HepG2 (cell line): ENCODE measurements around the gene ADCY9. TPM values are rescaled to one million over a fixed set of nuclear protein-coding genes. Genes with fewer than 3 reads are reported as not detected.

Source experiments
- ATAC-seq: fragments of 200-7000 bp; cut with Tn5 transposase; 3 replicates; pipeline ENCODE4 v1.9.1; 2020; ENCODE audit warnings: mild to moderate bottlenecking, moderate library complexity
- BruUV-seq: library from RNA; stranded (reverse); fragments of 400-500 nt; replicated peaks from 2 replicates; lab custom pipeline; 2021; lab: Mats Ljungman, UMichigan
- CTCF ChIA-PET: fragments of 300-600 bp; formaldehyde crosslinking; extraction: SDS; loops from one replicate; lab custom pipeline; 2021; ENCODE audit warnings: low total read pairs, inconsistent platforms, low intra/inter-chr PET ratio; lab: Yijun Ruan, JAX
- POLR2A ChIA-PET: fragments of 350-600 bp; sonication (Branson Sonifier 250); formaldehyde crosslinking; loops from one replicate; lab custom pipeline; 2020; ENCODE audit warnings: antibody characterized with exemption, inconsistent platforms; lab: Yijun Ruan, JAX
- DNase-seq: peaks from one replicate; pipeline ENCODE4 v3.0.0-alpha.2; 2015; ENCODE audit warnings: low spot score
- FAIRE-seq: peaks from 3 replicates; lab custom pipeline; 2011; peaks lifted over from hg19 to GRCh38; lab: Jason Lieb, UNC
- H2AFZ ChIP-seq: one replicate; pipeline ENCODE4 v1.6.1; 2011; ENCODE audit warnings: low read length, inconsistent platforms
- H3K27ac ChIP-seq: fragments of 300-600 bp; 3 replicates; pipeline ENCODE4 v1.8.0; 2011; ENCODE audit warnings: mixed run types, mild to moderate bottlenecking, mixed read lengths, low read length, inconsistent platforms; ENCODE audit not compliant: insufficient read depth; ENCODE audit errors: extremely low read length
- H3K27me3 ChIP-seq, 2 experiments: fragments of 200-600 bp in 1 of 2; 2 replicates in 1 of 2; 3 replicates in 1 of 2; pipeline versions ENCODE4 v1.6.0 to v1.8.0; 2011; ENCODE audit warnings: low read length in 2 of 2, mild to moderate bottlenecking in 2 of 2, moderate library complexity in 2 of 2, inconsistent platforms in 1 of 2; ENCODE audit not compliant: insufficient read depth in 2 of 2, control insufficient read depth in 1 of 2
- H3K36me3 ChIP-seq, 2 experiments: fragments of 200-600 bp in 1 of 2; replicated peaks in 1 of 2; 2 replicates in 1 of 2; 3 replicates in 1 of 2; pipeline versions ENCODE4 v1.5.1 to v1.8.0; 2011; ENCODE audit warnings: low read length in 2 of 2, inconsistent platforms in 1 of 2; ENCODE audit not compliant: insufficient read depth in 2 of 2, control insufficient read depth in 1 of 2
- H3K4me1 ChIP-seq: 2 replicates; pipeline ENCODE4 v1.5.1; 2012; ENCODE audit warnings: low read length, inconsistent platforms; ENCODE audit not compliant: insufficient read depth
- H3K4me2 ChIP-seq: 2 replicates; pipeline ENCODE4 v1.6.0; 2011; ENCODE audit warnings: low read depth, low read length, inconsistent platforms
- H3K4me3 ChIP-seq, 3 experiments: fragments of 200-600 bp in 1 of 3; sonication (generic), shearing (Covaris generic) in 1 of 3; replicated peaks in 1 of 3; 2 replicates each; pipeline ENCODE4 v1.5.1; 2011 to 2016; ENCODE audit warnings: low read length in 3 of 3, inconsistent platforms in 2 of 3, low read depth in 2 of 3, mild to moderate bottlenecking in 2 of 3, control low read depth in 1 of 3, mixed read lengths in 1 of 3; ENCODE audit not compliant: insufficient read depth in 1 of 3
- H3K79me2 ChIP-seq: one replicate; pipeline ENCODE4 v1.6.1; 2011; ENCODE audit warnings: low read length, inconsistent platforms; ENCODE audit not compliant: insufficient read depth
- H3K9ac ChIP-seq: 2 replicates; pipeline ENCODE4 v1.6.0; 2011; ENCODE audit warnings: mild to moderate bottlenecking, low read depth, low read length, inconsistent platforms; ENCODE audit not compliant: insufficient read depth
- H3K9me3 ChIP-seq: 2 replicates; pipeline ENCODE4 v1.5.1; 2012; ENCODE audit warnings: mild to moderate bottlenecking, low read length
- H4K20me1 ChIP-seq: 2 replicates; pipeline ENCODE4 v1.6.0; 2011; ENCODE audit warnings: inconsistent platforms, mild to moderate bottlenecking, low read length, moderate library complexity; ENCODE audit not compliant: insufficient read depth
- ZNF160 ChIP-seq: sonication (generic); formaldehyde crosslinking; IDR thresholded peaks from 2 replicates; pipeline ENCODE4 v1.8.0; 2022; ENCODE audit warnings: mild to moderate bottlenecking, inconsistent platforms, missing genetic modification reagents
- ZNF616 ChIP-seq: sonication (generic); formaldehyde crosslinking; IDR thresholded peaks from 2 replicates; pipeline ENCODE4 v1.5.0; 2020; ENCODE audit warnings: low read depth, mild to moderate bottlenecking, missing genetic modification reagents
- in situ Hi-C: cut with HindIII; loops from 2 replicates; pipeline ENCODE4 v1.10.0; 2017; ENCODE audit warnings: low pct_unique_long_range_greater_than_20kb; ENCODE audit not compliant: extremely low pct_ligation_motif_present
- intact Hi-C: fragments of 100-400 bp; cut with micrococcal nuclease; formaldehyde crosslinking; loops from one replicate; pipeline ENCODE4 v1.10.0; 2022; ENCODE audit not compliant: unreplicated experiment
- polyA plus RNA-seq, 8 experiments: library from polyadenylated mRNA; depleted of rRNA in 3 of 8; stranded (reverse) in 7 of 8; unstranded in 1 of 8; fragments of >200 nt; fragmentation: Illumina TruSeq in 4 of 8; extraction: Trizol in 4 of 8; gene quantifications; 2 replicates each; pipeline versions ENCODE4 v1.2.1 to v1.2.3, GENCODE V29; 2011 to 2016; ENCODE audit warnings: low read depth in 4 of 8, missing spikeins in 1 of 8, mixed read lengths in 1 of 8; ENCODE audit not compliant: insufficient read depth in 1 of 8
- total RNA-seq, 5 experiments: library from RNA; depleted of rRNA; stranded (reverse); fragments of >200 nt; fragmentation: Illumina TruSeq; extraction: Trizol; gene quantifications; 2 replicates each; pipeline ENCODE4 v1.2.3, GENCODE V29; 2016; ENCODE audit warnings: low read depth in 1 of 5
- TF ChIP-seq, protein P1 (sequence below): sonication (generic); formaldehyde crosslinking; IDR thresholded peaks from 2 replicates; pipeline ENCODE4 v1.4.0; 2020; ENCODE audit warnings: missing genetic modification reagents

Gene ADCY9
- total and polyA plus RNA-seq, 2 of the 13 experiments (the other 11 are each of a cell fraction or from before 2014, with no cell fraction given), result 11.2 to 13.9 TPM

DNA sequence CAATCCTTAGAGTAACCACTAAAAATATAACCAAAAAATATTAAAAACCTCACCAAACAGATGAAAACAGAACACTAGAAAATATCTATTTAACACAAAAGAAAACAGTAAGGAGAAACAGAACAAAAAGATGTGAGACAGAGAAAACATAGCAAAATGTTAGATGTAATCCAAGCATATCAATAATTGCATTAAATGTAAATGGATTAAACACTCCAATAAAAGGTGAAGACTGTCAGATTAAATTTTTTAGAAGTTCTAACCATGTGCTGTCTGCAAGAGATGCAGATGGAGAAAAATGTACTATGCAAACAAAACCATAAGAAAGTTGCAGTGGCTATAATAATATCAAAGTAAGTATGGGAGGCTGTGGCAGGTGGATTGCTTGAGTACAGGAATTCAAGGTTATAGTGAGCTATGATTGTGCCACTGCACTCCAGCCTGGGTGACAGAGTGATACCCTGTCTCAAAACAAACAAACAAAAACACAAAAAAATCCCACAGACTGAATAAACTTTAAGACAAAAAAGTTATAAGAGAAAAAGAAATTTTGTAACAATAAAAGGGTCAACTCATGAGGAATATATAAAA is 53.9 kb downstream of the ADCY9 start:
- no peak overlapping the region for H3K9ac ChIP-seq
- H2AFZ ChIP-seq, result no peak overlapping the region
- peaks cover 35% of the 10 kb centered on the region for H3K4me1 ChIP-seq
- FAIRE-seq, result no peak
- H3K27me3 ChIP-seq, result no peaks in the 10 kb centered on the region; a peak in 1 of 5 replicates
- intact Hi-C loops, result no loop called here
- TF ChIP-seq, protein P1, sequence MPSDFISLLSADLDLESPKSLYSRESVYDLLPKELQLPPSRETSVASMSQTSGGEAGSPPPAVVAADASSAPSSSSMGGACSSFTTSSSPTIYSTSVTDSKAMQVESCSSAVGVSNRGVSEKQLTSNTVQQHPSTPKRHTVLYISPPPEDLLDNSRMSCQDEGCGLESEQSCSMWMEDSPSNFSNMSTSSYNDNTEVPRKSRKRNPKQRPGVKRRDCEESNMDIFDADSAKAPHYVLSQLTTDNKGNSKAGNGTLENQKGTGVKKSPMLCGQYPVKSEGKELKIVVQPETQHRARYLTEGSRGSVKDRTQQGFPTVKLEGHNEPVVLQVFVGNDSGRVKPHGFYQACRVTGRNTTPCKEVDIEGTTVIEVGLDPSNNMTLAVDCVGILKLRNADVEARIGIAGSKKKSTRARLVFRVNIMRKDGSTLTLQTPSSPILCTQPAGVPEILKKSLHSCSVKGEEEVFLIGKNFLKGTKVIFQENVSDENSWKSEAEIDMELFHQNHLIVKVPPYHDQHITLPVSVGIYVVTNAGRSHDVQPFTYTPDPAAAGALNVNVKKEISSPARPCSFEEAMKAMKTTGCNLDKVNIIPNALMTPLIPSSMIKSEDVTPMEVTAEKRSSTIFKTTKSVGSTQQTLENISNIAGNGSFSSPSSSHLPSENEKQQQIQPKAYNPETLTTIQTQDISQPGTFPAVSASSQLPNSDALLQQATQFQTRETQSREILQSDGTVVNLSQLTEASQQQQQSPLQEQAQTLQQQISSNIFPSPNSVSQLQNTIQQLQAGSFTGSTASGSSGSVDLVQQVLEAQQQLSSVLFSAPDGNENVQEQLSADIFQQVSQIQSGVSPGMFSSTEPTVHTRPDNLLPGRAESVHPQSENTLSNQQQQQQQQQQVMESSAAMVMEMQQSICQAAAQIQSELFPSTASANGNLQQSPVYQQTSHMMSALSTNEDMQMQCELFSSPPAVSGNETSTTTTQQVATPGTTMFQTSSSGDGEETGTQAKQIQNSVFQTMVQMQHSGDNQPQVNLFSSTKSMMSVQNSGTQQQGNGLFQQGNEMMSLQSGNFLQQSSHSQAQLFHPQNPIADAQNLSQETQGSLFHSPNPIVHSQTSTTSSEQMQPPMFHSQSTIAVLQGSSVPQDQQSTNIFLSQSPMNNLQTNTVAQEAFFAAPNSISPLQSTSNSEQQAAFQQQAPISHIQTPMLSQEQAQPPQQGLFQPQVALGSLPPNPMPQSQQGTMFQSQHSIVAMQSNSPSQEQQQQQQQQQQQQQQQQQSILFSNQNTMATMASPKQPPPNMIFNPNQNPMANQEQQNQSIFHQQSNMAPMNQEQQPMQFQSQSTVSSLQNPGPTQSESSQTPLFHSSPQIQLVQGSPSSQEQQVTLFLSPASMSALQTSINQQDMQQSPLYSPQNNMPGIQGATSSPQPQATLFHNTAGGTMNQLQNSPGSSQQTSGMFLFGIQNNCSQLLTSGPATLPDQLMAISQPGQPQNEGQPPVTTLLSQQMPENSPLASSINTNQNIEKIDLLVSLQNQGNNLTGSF (CRISPR knock-in tag), result no peak
- no peak overlapping the region for H3K27ac ChIP-seq
- DNase-seq, result no peak
- H3K9me3 ChIP-seq, result peaks cover 29% of the 10 kb centered on the region; the same call in 1 of the 2 replicates
- ChIA-PET POLR2A (no interaction called here), CTCF (no interaction called here)
- no peak overlapping the region for H3K4me3 ChIP-seq
- in situ Hi-C loops, result no loop called here
- BruUV-seq, result no TSS peak
- H4K20me1 ChIP-seq, result no peaks in the 10 kb centered on the region; the same call in 1 of the 2 replicates
- peaks cover 0 to 10% of the 10 kb centered on the region in 2 experiments; a peak in 1 of 5 replicates for H3K36me3 ChIP-seq
- H3K79me2 ChIP-seq, result peaks cover 45% of the 10 kb centered on the region
- no peak for ATAC-seq
- H3K4me2 ChIP-seq, result no peak overlapping the region

DNA sequence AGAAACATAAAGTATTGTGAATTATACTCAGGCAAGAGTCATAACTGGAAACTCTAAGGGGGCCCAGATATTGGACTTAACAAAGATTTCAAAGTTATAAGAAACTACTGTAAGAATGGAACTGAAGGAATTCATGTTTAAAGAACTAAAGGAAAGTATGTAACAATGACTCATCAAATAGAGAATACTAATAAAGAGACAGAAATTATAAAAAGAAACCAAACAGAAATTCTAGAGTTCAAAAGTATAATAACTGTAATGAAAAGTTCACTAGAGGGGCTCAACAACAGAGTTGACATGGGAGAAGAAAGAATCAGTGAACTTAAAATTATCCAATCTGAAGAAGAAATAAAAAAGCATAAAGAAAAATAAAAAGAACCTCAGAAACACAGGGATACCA is 55.4 kb downstream of the ADCY9 start:
- intact Hi-C loops, result no loop called here
- no peak overlapping the region for H3K9ac ChIP-seq
- ATAC-seq (no peak), DNase-seq (no peak)
- CTCF ChIA-PET, result no interaction called here
- TF ChIP-seq ZNF616 (CRISPR knock-in tag) (no peak), ZNF160 (CRISPR knock-in tag) (peak; percentile 92)
- TF ChIP-seq, all 625 proteins: peak for 1
- H3K27me3 ChIP-seq, result no peaks in the 10 kb centered on the region; a peak in 1 of 5 replicates
- in situ Hi-C loops, result no loop called here
- no TSS peak for BruUV-seq
- peaks cover 29% of the 10 kb centered on the region; the same call in 1 of the 2 replicates for H3K9me3 ChIP-seq
- peaks cover 0 to 10% of the 10 kb centered on the region in 2 experiments; a peak in 1 of 5 replicates for H3K36me3 ChIP-seq
- no peak for FAIRE-seq
- peaks cover 32% of the 10 kb centered on the region for H3K4me1 ChIP-seq
- no peak overlapping the region for H3K27ac ChIP-seq
- H3K79me2 ChIP-seq, result peaks cover 40% of the 10 kb centered on the region
- H3K4me2 ChIP-seq, result no peak overlapping the region
- H3K4me3 ChIP-seq, result no peak overlapping the region
- POLR2A ChIA-PET, result no interaction called here
- no peak overlapping the region for H2AFZ ChIP-seq
- H4K20me1 ChIP-seq, result no peaks in the 10 kb centered on the region; the same call in 1 of the 2 replicates
